HepG2 (cell line): ENCODE results near the gene CABP4. TPM values are rescaled to one million over a fixed set of nuclear protein-coding genes. Genes with fewer than 3 reads are reported as not detected.

Experiments used
- ATAC-seq: fragments of 200-7000 bp; cut with Tn5 transposase; 3 replicates; pipeline ENCODE4 v1.9.1; 2020; ENCODE audit warnings: mild to moderate bottlenecking, moderate library complexity
- BruUV-seq: library from RNA; stranded (reverse); fragments of 400-500 nt; replicated peaks from 2 replicates; lab custom pipeline; 2021; lab: Mats Ljungman, UMichigan
- CTCF ChIA-PET: fragments of 300-600 bp; formaldehyde crosslinking; extraction: SDS; loops from one replicate; lab custom pipeline; 2021; ENCODE audit warnings: low total read pairs, inconsistent platforms, low intra/inter-chr PET ratio; lab: Yijun Ruan, JAX
- POLR2A ChIA-PET: fragments of 350-600 bp; sonication (Branson Sonifier 250); formaldehyde crosslinking; loops from one replicate; lab custom pipeline; 2020; ENCODE audit warnings: antibody characterized with exemption, inconsistent platforms; lab: Yijun Ruan, JAX
- DNase-seq: peaks from one replicate; pipeline ENCODE4 v3.0.0-alpha.2; 2015; ENCODE audit warnings: low spot score
- FAIRE-seq: peaks from 3 replicates; lab custom pipeline; 2011; peaks lifted over from hg19 to GRCh38; lab: Jason Lieb, UNC
- H2AFZ ChIP-seq: one replicate; pipeline ENCODE4 v1.6.1; 2011; ENCODE audit warnings: low read length, inconsistent platforms
- H3K27ac ChIP-seq: fragments of 300-600 bp; 3 replicates; pipeline ENCODE4 v1.8.0; 2011; ENCODE audit warnings: mixed run types, mild to moderate bottlenecking, mixed read lengths, low read length, inconsistent platforms; ENCODE audit not compliant: insufficient read depth; ENCODE audit errors: extremely low read length
- H3K27me3 ChIP-seq, 2 experiments: fragments of 200-600 bp in 1 of 2; 2 replicates in 1 of 2; 3 replicates in 1 of 2; pipeline versions ENCODE4 v1.6.0 to v1.8.0; 2011; ENCODE audit warnings: low read length in 2 of 2, mild to moderate bottlenecking in 2 of 2, moderate library complexity in 2 of 2, inconsistent platforms in 1 of 2; ENCODE audit not compliant: insufficient read depth in 2 of 2, control insufficient read depth in 1 of 2
- H3K36me3 ChIP-seq, 2 experiments: fragments of 200-600 bp in 1 of 2; replicated peaks in 1 of 2; 2 replicates in 1 of 2; 3 replicates in 1 of 2; pipeline versions ENCODE4 v1.5.1 to v1.8.0; 2011; ENCODE audit warnings: low read length in 2 of 2, inconsistent platforms in 1 of 2; ENCODE audit not compliant: insufficient read depth in 2 of 2, control insufficient read depth in 1 of 2
- H3K4me1 ChIP-seq: 2 replicates; pipeline ENCODE4 v1.5.1; 2012; ENCODE audit warnings: low read length, inconsistent platforms; ENCODE audit not compliant: insufficient read depth
- H3K4me2 ChIP-seq: 2 replicates; pipeline ENCODE4 v1.6.0; 2011; ENCODE audit warnings: low read depth, low read length, inconsistent platforms
- H3K4me3 ChIP-seq, 3 experiments: fragments of 200-600 bp in 1 of 3; sonication (generic), shearing (Covaris generic) in 1 of 3; replicated peaks in 1 of 3; 2 replicates each; pipeline ENCODE4 v1.5.1; 2011 to 2016; ENCODE audit warnings: low read length in 3 of 3, inconsistent platforms in 2 of 3, low read depth in 2 of 3, mild to moderate bottlenecking in 2 of 3, control low read depth in 1 of 3, mixed read lengths in 1 of 3; ENCODE audit not compliant: insufficient read depth in 1 of 3
- H3K79me2 ChIP-seq: one replicate; pipeline ENCODE4 v1.6.1; 2011; ENCODE audit warnings: low read length, inconsistent platforms; ENCODE audit not compliant: insufficient read depth
- H3K9ac ChIP-seq: 2 replicates; pipeline ENCODE4 v1.6.0; 2011; ENCODE audit warnings: mild to moderate bottlenecking, low read depth, low read length, inconsistent platforms; ENCODE audit not compliant: insufficient read depth
- H3K9me3 ChIP-seq: 2 replicates; pipeline ENCODE4 v1.5.1; 2012; ENCODE audit warnings: mild to moderate bottlenecking, low read length
- H4K20me1 ChIP-seq: 2 replicates; pipeline ENCODE4 v1.6.0; 2011; ENCODE audit warnings: inconsistent platforms, mild to moderate bottlenecking, low read length, moderate library complexity; ENCODE audit not compliant: insufficient read depth
- ELK4 ChIP-seq: sonication (generic); formaldehyde crosslinking; IDR thresholded peaks from 2 replicates; pipeline ENCODE4 v1.9.0; 2021; ENCODE audit warnings: missing genetic modification reagents, borderline replicate concordance
- HES4 ChIP-seq: sonication (generic); formaldehyde crosslinking; IDR thresholded peaks from 2 replicates; pipeline ENCODE4 v1.9.0; 2021; ENCODE audit warnings: mild to moderate bottlenecking, missing genetic modification reagents, borderline replicate concordance
- HNF1A ChIP-seq, 2 experiments: sonication (generic) in 1 of 2; formaldehyde crosslinking in 1 of 2; IDR thresholded peaks; 2 replicates each; pipeline versions ENCODE4 v1.4.0 to v1.6.1; 2016 to 2020; ENCODE audit warnings: borderline replicate concordance in 1 of 2, low read depth in 1 of 2, mild to moderate bottlenecking in 1 of 2, missing genetic modification reagents in 1 of 2
- MEIS1 ChIP-seq: sonication (generic); formaldehyde crosslinking; IDR thresholded peaks from 2 replicates; pipeline ENCODE4 v1.9.0; 2021; ENCODE audit warnings: mild to moderate bottlenecking, missing genetic modification reagents, moderate library complexity, borderline replicate concordance
- NFIB ChIP-seq: sonication (generic); formaldehyde crosslinking; IDR thresholded peaks from 2 replicates; pipeline ENCODE4 v1.9.0; 2021; ENCODE audit warnings: missing genetic modification reagents, mild to moderate bottlenecking, borderline replicate concordance
- RELA ChIP-seq: sonication (generic); formaldehyde crosslinking; IDR thresholded peaks from 2 replicates; pipeline ENCODE4 v1.4.0; 2020; ENCODE audit warnings: missing genetic modification reagents
- SCMH1 ChIP-seq: sonication (generic); formaldehyde crosslinking; IDR thresholded peaks from 2 replicates; pipeline ENCODE4 v1.9.0; 2021; ENCODE audit warnings: missing genetic modification reagents, mild to moderate bottlenecking, borderline replicate concordance
- ZNF121 ChIP-seq: sonication (generic); formaldehyde crosslinking; IDR thresholded peaks from 2 replicates; pipeline ENCODE4 v1.5.0; 2020; ENCODE audit warnings: mild to moderate bottlenecking, missing genetic modification reagents
- ZNF180 ChIP-seq: sonication (generic); formaldehyde crosslinking; IDR thresholded peaks from 2 replicates; pipeline ENCODE4 v1.4.0; 2020; ENCODE audit warnings: low read depth, missing genetic modification reagents, borderline replicate concordance
- ZNF350 ChIP-seq: sonication (generic); formaldehyde crosslinking; IDR thresholded peaks from 2 replicates; pipeline ENCODE4 v1.4.0; 2020; ENCODE audit warnings: mild to moderate bottlenecking, low read depth, missing genetic modification reagents, borderline replicate concordance
- ZNF605 ChIP-seq: sonication (generic); formaldehyde crosslinking; IDR thresholded peaks from 2 replicates; pipeline ENCODE4 v1.8.0; 2022; ENCODE audit warnings: mild to moderate bottlenecking, missing genetic modification reagents
- ZNF629 ChIP-seq: sonication (generic); formaldehyde crosslinking; conservative IDR thresholded peaks from 2 replicates; pipeline ENCODE4 v1.5.0; 2020; ENCODE audit warnings: missing genetic modification reagents
- WGBS: methylation state at CpG from one replicate; pipeline ENCODE4 v1.1.6; 2017; ENCODE audit warnings: low lambda C conversion rate; 5-methylcytosine and 5-hydroxymethylcytosine counted together
- in situ Hi-C: cut with HindIII; loops from 2 replicates; pipeline ENCODE4 v1.10.0; 2017; ENCODE audit warnings: low pct_unique_long_range_greater_than_20kb; ENCODE audit not compliant: extremely low pct_ligation_motif_present
- intact Hi-C: fragments of 100-400 bp; cut with micrococcal nuclease; formaldehyde crosslinking; loops from one replicate; pipeline ENCODE4 v1.10.0; 2022; ENCODE audit not compliant: unreplicated experiment
- polyA plus RNA-seq, 8 experiments: library from polyadenylated mRNA; depleted of rRNA in 3 of 8; stranded (reverse) in 7 of 8; unstranded in 1 of 8; fragments of >200 nt; fragmentation: Illumina TruSeq in 4 of 8; extraction: Trizol in 4 of 8; gene quantifications; 2 replicates each; pipeline versions ENCODE4 v1.2.1 to v1.2.3, GENCODE V29; 2011 to 2016; ENCODE audit warnings: low read depth in 4 of 8, missing spikeins in 1 of 8, mixed read lengths in 1 of 8; ENCODE audit not compliant: insufficient read depth in 1 of 8
- total RNA-seq, 5 experiments: library from RNA; depleted of rRNA; stranded (reverse); fragments of >200 nt; fragmentation: Illumina TruSeq; extraction: Trizol; gene quantifications; 2 replicates each; pipeline ENCODE4 v1.2.3, GENCODE V29; 2016; ENCODE audit warnings: low read depth in 1 of 5

Gene CABP4
- total and polyA plus RNA-seq, 2 of the 13 experiments (the other 11 are each of a cell fraction or from before 2014, with no cell fraction given): not detected

GRCh38 chr11:67442504-67443404 lies 12.4 kb upstream of the CABP4 start (continued):
- TF ChIP-seq ZNF180 (no peak), ELK4 (no peak), HES4 (CRISPR knock-in tag) (no peak), ZNF629 (CRISPR knock-in tag) (peak; percentile 80), ZNF605 (CRISPR knock-in tag) (no peak)

- Histone ChIP-seq H4K20me1 (no peaks in the 10 kb centered on the region), H3K27ac (no peak overlapping the region), H2AFZ (no peak overlapping the region), H3K4me1 (peaks cover 35% of the 10 kb centered on the region), H3K9ac (no peak overlapping the region), H3K4me3 (no peak overlapping the region), H3K4me2 (no peak overlapping the region), H3K27me3 (peaks cover 2 to 11% of the 10 kb centered on the region in 2 experiments; a peak in 2 of 5 replicates), H3K36me3 (peaks cover 0 to 3% of the 10 kb centered on the region in 2 experiments; a peak in 2 of 5 replicates), H3K9me3 (no peaks in the 10 kb centered on the region), H3K79me2 (peaks cover 3% of the 10 kb centered on the region)
- 90% methylated on average over 5 of the region's 5 CpGs for WGBS
- intact Hi-C loops (no loop called here), in situ Hi-C loops (no loop called here)
- DNase-seq (no peak), ATAC-seq (no peak), FAIRE-seq (no peak)
- ChIA-PET CTCF (no interaction called here), POLR2A (interaction anchor here (2.2 kb wide), 1 partner anchor 10 kb away, joined by 5 read pairs; no protein-coding TSS in a partner anchor)
- no peak for TF ChIP-seq SCMH1 (CRISPR knock-in tag)
- TF ChIP-seq ZNF121 (CRISPR knock-in tag): peak; percentile 66; the same call in 1 of the 2 replicates
- no peak for TF ChIP-seq NFIB (CRISPR knock-in tag)
- TF ChIP-seq ZNF350 (CRISPR knock-in tag): no peak
- TF ChIP-seq MEIS1 (CRISPR knock-in tag): no peak
- no peak for TF ChIP-seq RELA (CRISPR knock-in tag)
- TF ChIP-seq HNF1A (IDR thresholded peaks at IDR 0.05; ENCODE audit: low read depth): no peak
- TF ChIP-seq HNF1A (CRISPR knock-in tag; IDR thresholded peaks at IDR 0.05; ENCODE audit: borderline replicate concordance): no peak
- no TSS peak for BruUV-seq
Observed at GRCh38 chr11:67445515-67445914, 9.6 kb upstream of the CABP4 start.
